ENCODE results near the gene FOCAD.

FOCAD gene

GRCh38 chr9:20740304-20740703 lies 56.2 kb downstream of the FOCAD start:
- no peak for DNase-seq

GRCh38 chr9:20740929-20741582 lies 57.0 kb downstream of the FOCAD start:
- DNase-seq: no peak

- no peak for DNase-seq
Observed at GRCh38 chr9:20742833-20743232, 58.8 kb downstream of the FOCAD start.

GRCh38 chr9:20744036-20744630 lies 60.1 kb downstream of the FOCAD start:
- DNase-seq: peak; percentile 20 to 52 (median 52)

- DNase-seq: no peak
Observed at GRCh38 chr9:20746967-20747366, 62.9 kb downstream of the FOCAD start.

- DNase-seq: no peak
Observed at GRCh38 chr9:20749496-20750198, 65.6 kb downstream of the FOCAD start.

- no peak for DNase-seq
Observed at GRCh38 chr9:20753761-20754160, 69.7 kb downstream of the FOCAD start.

GRCh38 chr9:20754556-20754955 lies 70.5 kb downstream of the FOCAD start:
- DNase-seq: no peak

- DNase-seq: no peak
Observed at GRCh38 chr9:20760246-20760891, 76.3 kb downstream of the FOCAD start.

- DNase-seq: no peak
Observed at GRCh38 chr9:20770947-20771346, 86.9 kb downstream of the FOCAD start.

- DNase-seq: no peak
Observed at GRCh38 chr9:20771729-20772128, 87.7 kb downstream of the FOCAD start.

GRCh38 chr9:20775683-20776082 lies 91.6 kb downstream of the FOCAD start:
- no peak for DNase-seq

GRCh38 chr9:20781092-20781491 lies 97.0 kb downstream of the FOCAD start:
- no peak for DNase-seq

GRCh38 chr9:20782289-20782688 lies 98.2 kb downstream of the FOCAD start:
- DNase-seq: no peak

GRCh38 chr9:20783057-20784038 lies 99.3 kb downstream of the FOCAD start:
- no peak for DNase-seq

GRCh38 chr9:20784196-20784595 lies 100.1 kb downstream of the FOCAD start:
- no peak for DNase-seq

GRCh38 chr9:20786807-20787206 lies 102.7 kb downstream of the FOCAD start:
- DNase-seq: no peak

- no peak for DNase-seq
Observed at GRCh38 chr9:20788526-20789451, 104.7 kb downstream of the FOCAD start.

- no peak for DNase-seq
Observed at GRCh38 chr9:20790721-20791120, 106.7 kb downstream of the FOCAD start.

- DNase-seq: no peak
Observed at GRCh38 chr9:20791682-20792081, 107.6 kb downstream of the FOCAD start.
